Coronary artery (tissue), 2 donors: ENCODE results near the gene TAS2R46.

Experiments used
- DNase-seq: peaks from one replicate; pipeline ENCODE4 v3.0.0-alpha.2; 2017; ENCODE audit warnings: low spot score
- H3K27ac ChIP-seq, 2 donors: fragments of 200-600 bp; sonication (generic); one replicate each; pipeline ENCODE4 v1.5.1; 2016 to 2019
- H3K4me3 ChIP-seq: fragments of 200-600 bp; sonication (generic); 2 replicates; pipeline ENCODE4 v1.5.1; 2016; ENCODE audit warnings: mild to moderate bottlenecking, moderate library complexity
- CTCF ChIP-seq: fragments of 200-600 bp; sonication (generic); IDR thresholded peaks from one replicate; pipeline ENCODE4 v1.5.1; 2019; ENCODE audit warnings: antibody characterized with exemption

Gene TAS2R46

GRCh38 chr12:11089246-11089645, 27.2 kb upstream of the TAS2R46 start:
- Histone ChIP-seq H3K4me3 (no peak overlapping the region), H3K27ac (no peak overlapping the region)
- no peak for DNase-seq
- no peak for TF ChIP-seq CTCF

- H3K27ac ChIP-seq = no peak overlapping the region
- no peak for TF ChIP-seq CTCF
- DNase-seq = no peak
- H3K4me3 ChIP-seq = no peak overlapping the region
Observed at GRCh38 chr12:11085419-11085818, 23.3 kb upstream of the TAS2R46 start.

- TF ChIP-seq CTCF = no peak
- H3K4me3 ChIP-seq = no peak overlapping the region
- H3K27ac ChIP-seq = no peak overlapping the region
Observed at GRCh38 chr12:11081987-11082386, 19.9 kb upstream of the TAS2R46 start.

GRCh38 chr12:11078246-11078645, 16.2 kb upstream of the TAS2R46 start:
- no peak for DNase-seq
- H3K27ac ChIP-seq = no peak overlapping the region
- H3K4me3 ChIP-seq = no peak overlapping the region
- TF ChIP-seq CTCF = no peak

More at GRCh38 chr12:11081987-11082386, 19.9 kb upstream of the TAS2R46 start:
- DNase-seq = no peak

GRCh38 chr12:11075642-11076041, 13.5 kb upstream of the TAS2R46 start:
- no peak overlapping the region for H3K4me3 ChIP-seq
- TF ChIP-seq CTCF = no peak
- DNase-seq = no peak
- no peak overlapping the region for H3K27ac ChIP-seq

GRCh38 chr12:11071414-11071813, 9.3 kb upstream of the TAS2R46 start:
- TF ChIP-seq CTCF = no peak
- H3K4me3 ChIP-seq = no peak overlapping the region
- DNase-seq = no peak
- no peak overlapping the region for H3K27ac ChIP-seq

- DNase-seq = no peak
- Histone ChIP-seq H3K4me3 (no peak overlapping the region), H3K27ac (no peak overlapping the region)
- no peak for TF ChIP-seq CTCF
Observed at GRCh38 chr12:11070999-11071398, 8.9 kb upstream of the TAS2R46 start.
